Fibroblast of lung (primary cell): ENCODE measurements around the gene TPD52L2. TPM values are rescaled to one million over a fixed set of nuclear protein-coding genes. Genes with fewer than 3 reads are reported as not detected.

Experiments used
- DNase-seq, 2 donors: peaks; one replicate each; pipeline versions ENCODE4 v3.0.0 to v3.0.0-alpha.2; 2010; ENCODE audit warnings: low read depth in 2 of 2
- H2AFZ ChIP-seq: 2 replicates; pipeline ENCODE4 v1.5.1; 2012; ENCODE audit warnings: low read length, control low read depth, inconsistent platforms
- H3K27ac ChIP-seq: 2 replicates; pipeline ENCODE4 v1.5.1; 2011; ENCODE audit warnings: low read length, control low read depth; ENCODE audit not compliant: insufficient read depth
- H3K27me3 ChIP-seq: 2 replicates; pipeline ENCODE4 v1.5.1; 2011; ENCODE audit warnings: mild to moderate bottlenecking, low read length; ENCODE audit not compliant: control insufficient read depth, insufficient read depth
- H3K36me3 ChIP-seq: 2 replicates; pipeline ENCODE4 v1.5.1; 2011; ENCODE audit warnings: low read length; ENCODE audit not compliant: control insufficient read depth, insufficient read depth
- H3K4me1 ChIP-seq: 2 replicates; pipeline ENCODE4 v1.5.1; 2011; ENCODE audit warnings: low read length; ENCODE audit not compliant: control insufficient read depth, insufficient read depth; ENCODE audit errors: extremely low read depth
- H3K4me2 ChIP-seq: 2 replicates; pipeline ENCODE4 v1.5.1; 2011; ENCODE audit warnings: low read length, control low read depth; ENCODE audit not compliant: insufficient read depth; ENCODE audit errors: extremely low read depth
- H3K4me3 ChIP-seq, 4 experiments: fragments of 200-600 bp in 1 of 4; sonication (generic) in 1 of 4; replicated peaks in 1 of 4; 2 replicates each; pipeline ENCODE4 v1.5.1; 2011 to 2016; ENCODE audit warnings: low read length in 4 of 4, low read depth in 3 of 4, mild to moderate bottlenecking in 3 of 4, control low read depth in 2 of 4, inconsistent platforms in 1 of 4, mixed read lengths in 1 of 4; ENCODE audit not compliant: insufficient read depth in 1 of 4; ENCODE audit errors: control extremely low read depth in 1 of 4
- H3K79me2 ChIP-seq: 2 replicates; pipeline ENCODE4 v1.5.1; 2012; ENCODE audit warnings: mild to moderate bottlenecking, low read length, inconsistent platforms; ENCODE audit not compliant: control insufficient read depth, insufficient read depth
- H3K9ac ChIP-seq: 2 replicates; pipeline ENCODE4 v1.5.1; 2011; ENCODE audit warnings: mild to moderate bottlenecking, low read length, control low read depth; ENCODE audit not compliant: insufficient read depth
- H3K9me3 ChIP-seq: 2 replicates; pipeline ENCODE4 v1.5.1; 2012; ENCODE audit warnings: low read depth, low read length; ENCODE audit not compliant: control insufficient read depth, insufficient read depth
- H4K20me1 ChIP-seq: 2 replicates; pipeline ENCODE4 v1.5.1; 2011; ENCODE audit warnings: low read length; ENCODE audit not compliant: control insufficient read depth, insufficient read depth; ENCODE audit errors: extremely low read depth
- CTCF ChIP-seq, 2 donors: IDR thresholded peaks in 1 of 2; conservative IDR thresholded peaks in 1 of 2; 1 replicate in 1 of 2; 2 replicates in 1 of 2; pipeline ENCODE4 v1.5.1; 2011 to 2012; ENCODE audit warnings: low read length in 2 of 2, control low read depth in 1 of 2, inconsistent platforms in 1 of 2, low read depth in 1 of 2, mild to moderate bottlenecking in 1 of 2
- EZH2 ChIP-seq: IDR thresholded peaks from 2 replicates; pipeline ENCODE4 v1.5.1; 2012; ENCODE audit warnings: low read length, control low read depth, mild to moderate bottlenecking; ENCODE audit errors: missing control alignments
- polyA plus RNA-seq, 2 donors: library from polyadenylated mRNA; depleted of rRNA in 1 of 2; stranded (reverse) in 1 of 2; unstranded in 1 of 2; fragments of >200 nt; gene quantifications; 2 replicates each; pipeline ENCODE4 v1.2.1, GENCODE V29; 2011 to 2012; ENCODE audit warnings: missing spikeins in 1 of 2
- total RNA-seq: library from RNA; depleted of rRNA; stranded (reverse); fragments of >200 nt; gene quantifications from 2 replicates; pipeline ENCODE4 v1.2.1, GENCODE V29; 2014

Gene TPD52L2
- total and polyA plus RNA-seq, 2 donors (not counting 1 experiment from before 2014, with no cell fraction given): 123 to 212 TPM

- Histone ChIP-seq H3K4me1 (peaks cover 4% of the 10 kb centered on the region), H3K4me3 (peak overlapping the region; percentile 64 to 94 (median 72)), H3K27me3 (no peaks in the 10 kb centered on the region), H4K20me1 (peaks cover 3% of the 10 kb centered on the region), H3K4me2 (peak overlapping the region; percentile 97), H3K9me3 (no peaks in the 10 kb centered on the region), H3K27ac (peak overlapping the region; percentile 73), H2AFZ (no peak overlapping the region), H3K36me3 (peaks cover 15% of the 10 kb centered on the region), H3K79me2 (peaks cover 50% of the 10 kb centered on the region), H3K9ac (peak overlapping the region; percentile 51)
- TF ChIP-seq EZH2 (no peak), CTCF (conservative IDR thresholded peaks at IDR 0.05 in 1 of 2, IDR thresholded peaks at IDR 0.05 in 1 of 2; ENCODE audit: low read depth in 1 of 2, low read length in 2 of 2) (no peak)
- peak; percentile 11 to 25 for DNase-seq
Observed at GRCh38 chr20:63895952-63896263, 30.8 kb downstream of the TPD52L2 start.

GRCh38 chr20:63896264-63897105, 31.4 kb downstream of the TPD52L2 start:
- Histone ChIP-seq H3K27me3 (no peaks in the 10 kb centered on the region), H3K36me3 (peaks cover 10% of the 10 kb centered on the region), H3K4me2 (peak overlapping the region; percentile 97), H2AFZ (no peak overlapping the region), H4K20me1 (peaks cover 3% of the 10 kb centered on the region), H3K4me1 (peaks cover 4% of the 10 kb centered on the region), H3K9ac (peak overlapping the region; percentile 51), H3K4me3 (peak overlapping the region; percentile 64 to 94 (median 72)), H3K27ac (peak overlapping the region; percentile 73), H3K79me2 (peaks cover 56% of the 10 kb centered on the region), H3K9me3 (no peaks in the 10 kb centered on the region)
- TF ChIP-seq EZH2 (no peak), CTCF (conservative IDR thresholded peaks at IDR 0.05 in 1 of 2, IDR thresholded peaks at IDR 0.05 in 1 of 2; ENCODE audit: low read depth in 1 of 2, low read length in 2 of 2) (no peak)
- peak; percentile 20 to 41 for DNase-seq

GRCh38 chr20:63897978-63898561, 33.0 kb downstream of the TPD52L2 start:
- H3K79me2 ChIP-seq: peaks cover 64% of the 10 kb centered on the region
- H3K36me3 ChIP-seq: peaks cover 6% of the 10 kb centered on the region
- peaks cover 4% of the 10 kb centered on the region for H3K4me1 ChIP-seq
- H3K4me2 ChIP-seq: no peak overlapping the region
- H3K27me3 ChIP-seq: no peaks in the 10 kb centered on the region
- H3K9me3 ChIP-seq: no peaks in the 10 kb centered on the region
- no peak overlapping the region for H3K4me3 ChIP-seq
- H4K20me1 ChIP-seq: peaks cover 3% of the 10 kb centered on the region
- H2AFZ ChIP-seq: no peak overlapping the region
- no peak overlapping the region for H3K27ac ChIP-seq
- H3K9ac ChIP-seq: no peak overlapping the region
- DNase-seq: no peak
- TF ChIP-seq EZH2 (no peak), CTCF (conservative IDR thresholded peaks at IDR 0.05 in 1 of 2, IDR thresholded peaks at IDR 0.05 in 1 of 2; ENCODE audit: low read depth in 1 of 2, low read length in 2 of 2) (no peak)
